Smooth muscle cell (in vitro differentiated cells): Measurements from ENCODE around the gene PTPN9. TPM values are rescaled to one million over a fixed set of nuclear protein-coding genes. Genes with fewer than 3 reads are reported as not detected.

Source experiments
- DNase-seq: peaks from one replicate; lab custom pipeline; 2025; ENCODE audit not compliant: unreplicated experiment; lab: John Stamatoyannopoulos, UW
- H2AFZ ChIP-seq: fragments of 200-600 bp; sonication (generic); 2 replicates; pipeline ENCODE4 v1.6.0; 2016; ENCODE audit warnings: antibody characterized with exemption, low read depth, mild to moderate bottlenecking
- H3F3A ChIP-seq: fragments of 200-600 bp; sonication (generic); 2 replicates; pipeline ENCODE4 v1.6.0; 2017; ENCODE audit warnings: antibody characterized with exemption, low read depth
- H3K27ac ChIP-seq: fragments of 200-600 bp; sonication (generic); 2 replicates; pipeline ENCODE4 v1.5.1; 2016; ENCODE audit warnings: low read depth, mild to moderate bottlenecking
- H3K27me3 ChIP-seq: fragments of 200-600 bp; sonication (generic); 2 replicates; pipeline ENCODE4 v1.6.1; 2016; ENCODE audit warnings: low read depth, mild to moderate bottlenecking
- H3K36me3 ChIP-seq: fragments of 200-600 bp; sonication (generic); 2 replicates; pipeline ENCODE4 v1.5.1; 2016; ENCODE audit warnings: low read depth
- H3K4me1 ChIP-seq: fragments of 200-600 bp; sonication (generic); 2 replicates; pipeline ENCODE4 v1.5.1; 2016; ENCODE audit warnings: low read depth
- H3K4me2 ChIP-seq: fragments of 200-600 bp; sonication (generic); 2 replicates; pipeline ENCODE4 v1.6.0; 2016; ENCODE audit warnings: mild to moderate bottlenecking
- H3K4me3 ChIP-seq: fragments of 200-600 bp; sonication (generic); 2 replicates; pipeline ENCODE4 v1.5.1; 2016; ENCODE audit warnings: mild to moderate bottlenecking
- H3K79me2 ChIP-seq: fragments of 200-600 bp; sonication (generic); 2 replicates; pipeline ENCODE4 v1.6.0; 2016; ENCODE audit warnings: low read depth, mild to moderate bottlenecking
- H3K9ac ChIP-seq: fragments of 200-600 bp; sonication (generic); 2 replicates; pipeline ENCODE4 v1.6.0; 2016; ENCODE audit warnings: low read depth
- H3K9me3 ChIP-seq: fragments of 200-600 bp; sonication (generic); replicated peaks from 2 replicates; pipeline ENCODE4 v1.5.1; 2016; ENCODE audit warnings: low read depth
- H4K20me1 ChIP-seq: fragments of 200-600 bp; sonication (generic); 2 replicates; pipeline ENCODE4 v1.6.0; 2016; ENCODE audit warnings: low read depth
- WGBS: methylation state at CpG from one replicate; pipeline ENCODE4 v1.1.7; 2016; ENCODE audit warnings: low lambda C conversion rate; 5-methylcytosine and 5-hydroxymethylcytosine counted together
- polyA plus RNA-seq: library from polyadenylated mRNA; unstranded; fragments of >200 nt; fragmentation: Nextera tagmentation; extraction: Ambion mirVana; gene quantifications from 2 replicates; pipeline ENCODE4 v1.2.1, GENCODE V29; 2016
- total RNA-seq: library from RNA; depleted of rRNA; stranded (reverse); fragments of >200 nt; gene quantifications from 2 replicates; pipeline ENCODE4 v1.2.3, GENCODE V29; 2014
- TF ChIP-seq, protein P1 (sequence below): fragments of 200-600 bp; sonication (generic); IDR thresholded peaks from 2 replicates; pipeline ENCODE4 v1.5.1; 2017; ENCODE audit warnings: borderline replicate concordance, mild to moderate bottlenecking, antibody characterized with exemption; ENCODE audit not compliant: insufficient read depth, poor library complexity, severe bottlenecking

PTPN9 gene
- total and polyA plus RNA-seq, 2 experiments from 2014 or later: 20.3 to 23.4 TPM

GRCh38 chr15:75620841-75621391 is 41.8 kb upstream of the PTPN9 start:
- TF ChIP-seq, protein P1, sequence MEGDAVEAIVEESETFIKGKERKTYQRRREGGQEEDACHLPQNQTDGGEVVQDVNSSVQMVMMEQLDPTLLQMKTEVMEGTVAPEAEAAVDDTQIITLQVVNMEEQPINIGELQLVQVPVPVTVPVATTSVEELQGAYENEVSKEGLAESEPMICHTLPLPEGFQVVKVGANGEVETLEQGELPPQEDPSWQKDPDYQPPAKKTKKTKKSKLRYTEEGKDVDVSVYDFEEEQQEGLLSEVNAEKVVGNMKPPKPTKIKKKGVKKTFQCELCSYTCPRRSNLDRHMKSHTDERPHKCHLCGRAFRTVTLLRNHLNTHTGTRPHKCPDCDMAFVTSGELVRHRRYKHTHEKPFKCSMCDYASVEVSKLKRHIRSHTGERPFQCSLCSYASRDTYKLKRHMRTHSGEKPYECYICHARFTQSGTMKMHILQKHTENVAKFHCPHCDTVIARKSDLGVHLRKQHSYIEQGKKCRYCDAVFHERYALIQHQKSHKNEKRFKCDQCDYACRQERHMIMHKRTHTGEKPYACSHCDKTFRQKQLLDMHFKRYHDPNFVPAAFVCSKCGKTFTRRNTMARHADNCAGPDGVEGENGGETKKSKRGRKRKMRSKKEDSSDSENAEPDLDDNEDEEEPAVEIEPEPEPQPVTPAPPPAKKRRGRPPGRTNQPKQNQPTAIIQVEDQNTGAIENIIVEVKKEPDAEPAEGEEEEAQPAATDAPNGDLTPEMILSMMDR: no peak
- H3F3A ChIP-seq: peaks cover 17% of the 10 kb centered on the region
- peak overlapping the region; percentile 78 for H2AFZ ChIP-seq
- 34% methylated on average over 7 of the region's 7 CpGs for WGBS
- H3K4me3 ChIP-seq: peak overlapping the region; percentile 37
- H4K20me1 ChIP-seq: no peaks in the 10 kb centered on the region
- peak overlapping the region; percentile 90 for H3K27ac ChIP-seq
- H3K4me2 ChIP-seq: peak overlapping the region; percentile 86
- H3K79me2 ChIP-seq: peaks cover 9% of the 10 kb centered on the region
- peaks cover 5% of the 10 kb centered on the region for H3K36me3 ChIP-seq
- peaks cover under 1% of the 10 kb centered on the region for H3K4me1 ChIP-seq
- H3K9me3 ChIP-seq: no peaks in the 10 kb centered on the region
- H3K27me3 ChIP-seq: no peaks in the 10 kb centered on the region
- peak overlapping the region; percentile 66 for H3K9ac ChIP-seq
- no peak for DNase-seq

- DNase-seq: no peak
- H3F3A ChIP-seq: peaks cover 15% of the 10 kb centered on the region
- H3K79me2 ChIP-seq: peaks cover 9% of the 10 kb centered on the region
- H3K36me3 ChIP-seq: peaks cover 7% of the 10 kb centered on the region
- peak overlapping the region; percentile 78 for H2AFZ ChIP-seq
- no peaks in the 10 kb centered on the region for H4K20me1 ChIP-seq
- H3K27me3 ChIP-seq: no peaks in the 10 kb centered on the region
- H3K4me1 ChIP-seq: no peaks in the 10 kb centered on the region
- peak overlapping the region; percentile 86 for H3K4me2 ChIP-seq
- H3K27ac ChIP-seq: peak overlapping the region; percentile 90
- H3K9ac ChIP-seq: peak overlapping the region; percentile 66
- no peaks in the 10 kb centered on the region for H3K9me3 ChIP-seq
- TF ChIP-seq, protein P1: no peak
- peak overlapping the region; percentile 37 for H3K4me3 ChIP-seq
- WGBS: 34% methylated on average over 4 of the region's 4 CpGs
These were observed 41.1 kb upstream of the PTPN9 start for GRCh38 chr15:75620058-75620820.

DNA sequence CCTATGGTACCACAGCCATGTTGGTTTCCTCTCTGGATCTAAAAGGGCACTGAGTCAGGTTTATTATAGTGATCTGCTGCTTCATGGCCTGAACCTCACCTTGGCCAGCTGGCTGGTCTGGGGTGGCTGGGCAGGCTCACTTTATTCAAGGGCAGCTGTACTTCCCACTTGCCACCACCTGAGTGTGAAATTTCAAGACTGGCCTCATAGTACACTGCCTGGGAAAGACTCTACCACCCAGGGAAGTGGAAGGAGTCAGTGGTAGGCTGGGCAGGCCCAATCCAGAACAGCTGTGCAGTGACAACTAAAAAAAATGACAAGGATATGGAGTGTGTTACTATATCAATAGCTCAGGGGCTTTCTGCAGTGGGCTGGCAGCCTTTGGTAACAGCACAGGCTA is 37.7 kb upstream of the PTPN9 start:
- Histone ChIP-seq H3K4me1 (no peaks in the 10 kb centered on the region), H3K36me3 (peaks cover 14% of the 10 kb centered on the region), H3K4me3 (no peak overlapping the region), H3K9ac (no peak overlapping the region), H4K20me1 (no peaks in the 10 kb centered on the region), H3K27ac (no peak overlapping the region), H2AFZ (no peak overlapping the region), H3K79me2 (peaks cover 9% of the 10 kb centered on the region), H3K4me2 (no peak overlapping the region), H3K9me3 (no peaks in the 10 kb centered on the region), H3F3A (peaks cover 10% of the 10 kb centered on the region), H3K27me3 (no peaks in the 10 kb centered on the region)
- TF ChIP-seq, protein P1: no peak
- no peak for DNase-seq
